Neural cell (in vitro differentiated cells): ENCODE measurements around the gene SLC31A1. TPM values are rescaled to one million over a fixed set of nuclear protein-coding genes. Genes with fewer than 3 reads are reported as not detected.

Experiments
- H2AFZ ChIP-seq: fragments of 200-600, 300-800 bp; sonication (generic), shearing (Covaris generic); 2 replicates; pipeline ENCODE4 v1.6.0; 2014; ENCODE audit warnings: low read depth, mild to moderate bottlenecking, antibody characterized with exemption, low read length, moderate library complexity
- H3F3A ChIP-seq: fragments of 200-600 bp; shearing (Covaris generic); 2 replicates; pipeline ENCODE4 v1.6.1; 2016; ENCODE audit warnings: mild to moderate bottlenecking, moderate library complexity, mixed read lengths, antibody characterized with exemption, low read length; ENCODE audit not compliant: insufficient read depth, poor library complexity, severe bottlenecking
- H3K27ac ChIP-seq: fragments of 200-600, 300-800 bp; sonication (generic), shearing (Covaris generic); 2 replicates; pipeline ENCODE4 v1.5.1; 2014; ENCODE audit warnings: mild to moderate bottlenecking, low read length, moderate library complexity
- H3K27me3 ChIP-seq: fragments of 300-800, 200-600 bp; sonication (generic), shearing (Covaris generic); 2 replicates; pipeline ENCODE4 v1.6.0; 2014; ENCODE audit warnings: mild to moderate bottlenecking, low read depth, low read length, moderate library complexity; ENCODE audit not compliant: insufficient read depth
- H3K36me3 ChIP-seq: fragments of 300-800, 200-600 bp; sonication (generic), shearing (Covaris generic); 2 replicates; pipeline ENCODE4 v1.5.1; 2014; ENCODE audit warnings: mild to moderate bottlenecking, antibody characterized with exemption, low read length, moderate library complexity; ENCODE audit not compliant: insufficient read depth
- H3K4me2 ChIP-seq: fragments of 300-800, 200-600 bp; sonication (generic), shearing (Covaris generic); 2 replicates; pipeline ENCODE4 v1.6.0; 2014; ENCODE audit warnings: mild to moderate bottlenecking, low read length
- H3K4me3 ChIP-seq: fragments of 300-800, 200-600 bp; sonication (generic), shearing (Covaris generic); 2 replicates; pipeline ENCODE4 v1.5.1; 2014; ENCODE audit warnings: mild to moderate bottlenecking, low read length, moderate library complexity
- H3K79me2 ChIP-seq: fragments of 200-600 bp; shearing (Covaris generic); replicated peaks from 2 replicates; pipeline ENCODE4 v1.6.0; 2014; ENCODE audit warnings: mild to moderate bottlenecking, low read length, moderate library complexity; ENCODE audit not compliant: insufficient read depth
- H3K9ac ChIP-seq: fragments of 300-800, 200-600 bp; sonication (generic), shearing (Covaris generic); 2 replicates; pipeline ENCODE4 v1.6.1; 2016; ENCODE audit warnings: mild to moderate bottlenecking, low read length, mixed read lengths
- H3K9me2 ChIP-seq: fragments of 200-600 bp; shearing (Covaris generic); 2 replicates; pipeline ENCODE4 v1.6.1; 2016; ENCODE audit warnings: mild to moderate bottlenecking, low read length, mixed read lengths; ENCODE audit not compliant: insufficient read depth
- H3K9me3 ChIP-seq: fragments of 200-600, 300-800 bp; sonication (generic), shearing (Covaris generic); 2 replicates; pipeline ENCODE4 v1.6.1; 2016; ENCODE audit warnings: mild to moderate bottlenecking, mixed run types, low read length, moderate library complexity, mixed read lengths
- H4K20me1 ChIP-seq: fragments of 200-600 bp; shearing (Covaris generic); 2 replicates; pipeline ENCODE4 v1.6.1; 2016; ENCODE audit warnings: mild to moderate bottlenecking, mixed run types; ENCODE audit not compliant: insufficient read depth
- CTCF ChIP-seq: fragments of 450-650 bp; IDR thresholded peaks from 2 replicates; pipeline ENCODE4 v1.5.1; 2014; ENCODE audit warnings: antibody characterized with exemption, mild to moderate bottlenecking, moderate library complexity; ENCODE audit not compliant: poor library complexity, severe bottlenecking
- EP300 ChIP-seq: fragments of 450-650 bp; conservative IDR thresholded peaks from 2 replicates; pipeline ENCODE4 v1.6.1; 2014; ENCODE audit warnings: antibody characterized with exemption, mild to moderate bottlenecking, moderate library complexity; ENCODE audit not compliant: poor library complexity, severe bottlenecking
- EZH2 ChIP-seq: fragments of 200-600, 300-800 bp; shearing (Covaris generic), sonication (generic); IDR thresholded peaks from 2 replicates; pipeline ENCODE4 v1.6.1; 2014; ENCODE audit warnings: antibody characterized with exemption, low read length, borderline replicate concordance, mild to moderate bottlenecking; ENCODE audit not compliant: insufficient read depth, poor library complexity, severe bottlenecking
- MXI1 ChIP-seq: fragments of 450-650 bp; conservative IDR thresholded peaks from 2 replicates; pipeline ENCODE4 v1.6.1; 2014; ENCODE audit warnings: antibody characterized with exemption, mild to moderate bottlenecking; ENCODE audit not compliant: poor library complexity, severe bottlenecking
- POLR2AphosphoS5 ChIP-seq: IDR thresholded peaks from 2 replicates; pipeline ENCODE4 v1.6.1; 2012
- RAD21 ChIP-seq: fragments of 450-650 bp; conservative IDR thresholded peaks from 2 replicates; pipeline ENCODE4 v1.6.1; 2014; ENCODE audit warnings: antibody characterized with exemption, mild to moderate bottlenecking, moderate library complexity
- REST ChIP-seq: IDR thresholded peaks from 2 replicates; pipeline ENCODE4 v1.6.1; 2012; ENCODE audit warnings: borderline replicate concordance
- SMC3 ChIP-seq: fragments of 450-650 bp; conservative IDR thresholded peaks from 2 replicates; pipeline ENCODE4 v1.6.1; 2014; ENCODE audit warnings: antibody characterized with exemption, mild to moderate bottlenecking, moderate library complexity; ENCODE audit not compliant: poor library complexity
- TAF1 ChIP-seq: IDR thresholded peaks from 2 replicates; pipeline ENCODE4 v1.6.1; 2012; ENCODE audit warnings: low read depth
- polyA plus RNA-seq: library from polyadenylated mRNA; depleted of rRNA; stranded (reverse); fragments of >200 nt; gene quantifications from 2 replicates; pipeline ENCODE4 v1.2.3, GENCODE V29; 2014

SLC31A1 gene
- polyA plus RNA-seq, 1 donor from 2014 or later = 7.4 TPM

DNA sequence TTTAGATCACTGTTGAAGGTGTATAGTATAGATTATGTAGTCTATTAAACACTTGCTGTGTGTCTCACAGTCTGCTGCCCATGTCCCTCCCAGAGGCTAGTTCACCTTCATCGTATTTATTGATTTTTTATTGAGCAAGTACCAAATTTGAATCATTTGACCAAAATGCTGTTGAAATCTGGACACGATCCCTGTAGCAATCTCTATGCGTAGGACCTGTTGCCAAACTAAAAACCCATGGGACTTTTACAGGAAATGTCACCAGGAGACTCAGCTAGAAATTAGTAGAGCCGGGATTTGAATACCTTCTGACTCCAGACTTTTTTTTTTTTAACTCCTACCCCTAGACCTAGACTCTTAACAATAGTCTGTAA, 17.5 kb downstream of the SLC31A1 start:
- no peaks in the 10 kb centered on the region for H3K79me2 ChIP-seq
- H3K9ac ChIP-seq = no peak overlapping the region
- H3K9me3 ChIP-seq = no peaks in the 10 kb centered on the region
- H3K9me2 ChIP-seq = no peaks in the 10 kb centered on the region
- H3K4me3 ChIP-seq = no peak overlapping the region
- H3K4me2 ChIP-seq = no peak overlapping the region
- no peaks in the 10 kb centered on the region for H3K27me3 ChIP-seq
- H3K27ac ChIP-seq = no peak overlapping the region
- no peak overlapping the region for H2AFZ ChIP-seq
- H3F3A ChIP-seq = no peaks in the 10 kb centered on the region
- no peak for TF ChIP-seq CTCF
- no peak for TF ChIP-seq EP300
- TF ChIP-seq REST = no peak
- no peak for TF ChIP-seq RAD21
- no peak for TF ChIP-seq EZH2
- no peak for TF ChIP-seq MXI1
- TF ChIP-seq TAF1 = no peak
- no peak for TF ChIP-seq POLR2AphosphoS5
- TF ChIP-seq SMC3 = no peak
- no peaks in the 10 kb centered on the region for H3K36me3 ChIP-seq
- H4K20me1 ChIP-seq = no peaks in the 10 kb centered on the region

GRCh38 chr9:113241161-113241560, 19.8 kb downstream of the SLC31A1 start:
- no peaks in the 10 kb centered on the region for H3K9me2 ChIP-seq
- H3K27me3 ChIP-seq = no peaks in the 10 kb centered on the region
- no peaks in the 10 kb centered on the region for H3K79me2 ChIP-seq
- no peaks in the 10 kb centered on the region for H3K36me3 ChIP-seq
- no peaks in the 10 kb centered on the region for H3K9me3 ChIP-seq
- H3K9ac ChIP-seq = no peak overlapping the region
- no peak overlapping the region for H3K27ac ChIP-seq
- H2AFZ ChIP-seq = no peak overlapping the region
- no peaks in the 10 kb centered on the region for H3F3A ChIP-seq
- no peak overlapping the region for H3K4me3 ChIP-seq
- no peaks in the 10 kb centered on the region for H4K20me1 ChIP-seq
- no peak overlapping the region for H3K4me2 ChIP-seq
- TF ChIP-seq SMC3 = no peak
- TF ChIP-seq MXI1 = no peak
- no peak for TF ChIP-seq RAD21
- no peak for TF ChIP-seq EP300
- no peak for TF ChIP-seq EZH2
- TF ChIP-seq POLR2AphosphoS5 = no peak
- no peak for TF ChIP-seq REST
- TF ChIP-seq TAF1 = no peak
- no peak for TF ChIP-seq CTCF
